HCT116 (cell line): ENCODE measurements around the gene THSD7B. TPM values are rescaled to one million over a fixed set of nuclear protein-coding genes. Genes with fewer than 3 reads are reported as not detected.

Experiments used
- ATAC-seq: fragments of 200-7000 bp; cut with Tn5 transposase; 2 replicates; pipeline ENCODE4 v1.9.1; 2020; ENCODE audit warnings: mild to moderate bottlenecking, moderate library complexity
- BruUV-seq: library from RNA; stranded (reverse); fragments of 400-500 nt; replicated peaks from 2 replicates; lab custom pipeline; 2021; lab: Mats Ljungman, UMichigan
- CTCF ChIA-PET: fragments of 300-600 bp; sonication (Branson Sonifier 250); formaldehyde crosslinking; loops from one replicate; lab custom pipeline; 2021; ENCODE audit warnings: antibody characterized with exemption; lab: Charles Lee
- POLR2A ChIA-PET: fragments of 300-600, 350-600 bp; sonication (Branson Sonifier 250); formaldehyde crosslinking; loops from one replicate; lab custom pipeline; 2021; ENCODE audit warnings: antibody characterized with exemption; lab: Charles Lee
- RAD21 ChIA-PET, 2 experiments: fragments of 300-600 bp; sonication (Branson Sonifier 250); formaldehyde crosslinking; loops; one replicate each; lab custom pipeline; 2023; ENCODE audit warnings: low total read pairs in 2 of 2; ENCODE audit not compliant: uncharacterized antibody in 2 of 2, unreplicated experiment in 2 of 2, low non-redundant PET in 1 of 2; lab: Charles Lee
- DNase-seq: peaks from one replicate; pipeline ENCODE4 v3.0.0-alpha.2; 2010; ENCODE audit warnings: low read depth, low spot score
- H2AFZ ChIP-seq: fragments of 200-600 bp; shearing (Covaris generic), sonication (generic); 2 replicates; pipeline ENCODE4 v1.6.1; 2017; ENCODE audit warnings: low read depth, mixed run types, mixed read lengths, antibody characterized with exemption, low read length; ENCODE audit not compliant: poor library complexity, severe bottlenecking
- H3K27ac ChIP-seq: 2 replicates; pipeline ENCODE4 v1.5.1; 2012; ENCODE audit warnings: low read depth, low read length
- H3K27me3 ChIP-seq: fragments of 200-600 bp; sonication (generic); 2 replicates; pipeline ENCODE4 v1.6.1; 2016; ENCODE audit warnings: mixed run types, low read length, mixed read lengths; ENCODE audit not compliant: insufficient read depth
- H3K36me3 ChIP-seq, 2 experiments: fragments of 200-500 bp in 1 of 2; fragments of 200-600 bp in 1 of 2; sonication (Bioruptor generic) in 1 of 2; sonication (generic) in 1 of 2; 2 replicates each; pipeline versions ENCODE4 v1.5.1 to v1.6.1; 2014 to 2016; ENCODE audit warnings: low read length in 2 of 2, inconsistent platforms in 1 of 2, mixed read lengths in 1 of 2, mixed run types in 1 of 2; ENCODE audit not compliant: insufficient read depth in 2 of 2, control insufficient read depth in 1 of 2
- H3K4me1 ChIP-seq, 2 experiments: fragments of 200-600 bp in 1 of 2; sonication (generic) in 1 of 2; 2 replicates each; pipeline versions ENCODE4 v1.5.1 to v1.6.1; 2012 to 2017; ENCODE audit warnings: low read length in 2 of 2, inconsistent platforms in 1 of 2, mild to moderate bottlenecking in 1 of 2, mixed read lengths in 1 of 2, mixed run types in 1 of 2, moderate library complexity in 1 of 2; ENCODE audit not compliant: insufficient read depth in 2 of 2, control insufficient read depth in 1 of 2
- H3K4me2 ChIP-seq: fragments of 200-600 bp; sonication (generic); 2 replicates; pipeline ENCODE4 v1.6.1; 2017; ENCODE audit warnings: mixed run types, low read length, mixed read lengths
- H3K4me3 ChIP-seq, 2 experiments: fragments of 200-600 bp in 1 of 2; sonication (generic) in 1 of 2; replicated peaks in 1 of 2; 2 replicates each; pipeline ENCODE4 v1.5.1; 2011 to 2016; ENCODE audit warnings: low read length in 2 of 2, control low read depth in 1 of 2, low read depth in 1 of 2, mild to moderate bottlenecking in 1 of 2, mixed read lengths in 1 of 2, mixed run types in 1 of 2
- H3K79me2 ChIP-seq: fragments of 200-600 bp; sonication (generic); 2 replicates; pipeline ENCODE4 v1.6.1; 2017; ENCODE audit warnings: mild to moderate bottlenecking, mixed run types, low read length, moderate library complexity, mixed read lengths; ENCODE audit not compliant: insufficient read depth
- H3K9ac ChIP-seq: fragments of 200-600 bp; sonication (generic); 2 replicates; pipeline ENCODE4 v1.6.1; 2016; ENCODE audit warnings: low read length, mixed read lengths
- H3K9me2 ChIP-seq: fragments of 200-600 bp; sonication (generic), shearing (Covaris generic); 2 replicates; pipeline ENCODE4 v1.6.1; 2017; ENCODE audit warnings: mixed run types, mild to moderate bottlenecking, moderate library complexity; ENCODE audit not compliant: insufficient read depth
- H3K9me3 ChIP-seq, 2 experiments: fragments of 200-500 bp in 1 of 2; fragments of 200-600 bp in 1 of 2; sonication (Bioruptor generic) in 1 of 2; sonication (generic) in 1 of 2; 2 replicates each; pipeline ENCODE4 v1.6.1; 2014 to 2017; ENCODE audit warnings: low read length in 2 of 2, mixed read lengths in 2 of 2, inconsistent platforms in 1 of 2, low read depth in 1 of 2, mild to moderate bottlenecking in 1 of 2, mixed run types in 1 of 2, moderate library complexity in 1 of 2; ENCODE audit not compliant: control insufficient read depth in 1 of 2, insufficient read depth in 1 of 2
- H4K20me1 ChIP-seq: fragments of 200-600 bp; sonication (generic), shearing (Covaris generic); 2 replicates; pipeline ENCODE4 v1.6.1; 2017; ENCODE audit warnings: mixed run types, mild to moderate bottlenecking, moderate library complexity; ENCODE audit not compliant: insufficient read depth
- ELF1 ChIP-seq: IDR thresholded peaks from 2 replicates; pipeline ENCODE4 v1.6.1; 2012; ENCODE audit warnings: low read depth, borderline replicate concordance
- EZH2phosphoT487 ChIP-seq: fragments of 200-600 bp; IDR thresholded peaks from 2 replicates; pipeline ENCODE4 v1.6.1; 2018; ENCODE audit warnings: antibody characterized with exemption, borderline replicate concordance
- FOSL1 ChIP-seq: IDR thresholded peaks from 2 replicates; pipeline ENCODE4 v1.6.1; 2012; ENCODE audit warnings: low read depth
- ZFX ChIP-seq: fragments of 450-650 bp; IDR thresholded peaks from 2 replicates; pipeline ENCODE4 v1.6.1; 2017
- ZNF274 ChIP-seq: fragments of 200-500 bp; sonication (Bioruptor generic); IDR thresholded peaks from 2 replicates; pipeline ENCODE4 v1.6.1; 2014; ENCODE audit warnings: mild to moderate bottlenecking, low read depth, low read length, inconsistent platforms
- intact Hi-C: fragments of 100-400 bp; cut with micrococcal nuclease; formaldehyde crosslinking; loops from 2 replicates; pipeline ENCODE4 v1.10.0; 2022
- total RNA-seq: library from RNA; stranded (reverse); gene quantifications from one replicate; pipeline ENCODE4 v1.2.1, GENCODE V29; 2021; ENCODE audit not compliant: unreplicated experiment
- TF ChIP-seq, protein P1 (sequence below): IDR thresholded peaks from 2 replicates; pipeline ENCODE4 v1.6.1; 2012
- TF ChIP-seq, protein P2 (sequence below), 3 experiments: fragments of 200-600 bp in 1 of 3; sonication (generic) in 1 of 3; IDR thresholded peaks in 2 of 3; conservative IDR thresholded peaks in 1 of 3; 2 replicates each; pipeline ENCODE4 v1.5.1; 2012 to 2017; ENCODE audit warnings: low read depth in 2 of 3, low read length in 2 of 3, antibody characterized with exemption in 1 of 3, borderline replicate concordance in 1 of 3, control low read depth in 1 of 3, mild to moderate bottlenecking in 1 of 3, mixed read lengths in 1 of 3, mixed run types in 1 of 3, moderate library complexity in 1 of 3; ENCODE audit not compliant: insufficient read depth in 1 of 3

THSD7B gene
- total RNA-seq, 1 experiment from 2014 or later: not detected

DNA sequence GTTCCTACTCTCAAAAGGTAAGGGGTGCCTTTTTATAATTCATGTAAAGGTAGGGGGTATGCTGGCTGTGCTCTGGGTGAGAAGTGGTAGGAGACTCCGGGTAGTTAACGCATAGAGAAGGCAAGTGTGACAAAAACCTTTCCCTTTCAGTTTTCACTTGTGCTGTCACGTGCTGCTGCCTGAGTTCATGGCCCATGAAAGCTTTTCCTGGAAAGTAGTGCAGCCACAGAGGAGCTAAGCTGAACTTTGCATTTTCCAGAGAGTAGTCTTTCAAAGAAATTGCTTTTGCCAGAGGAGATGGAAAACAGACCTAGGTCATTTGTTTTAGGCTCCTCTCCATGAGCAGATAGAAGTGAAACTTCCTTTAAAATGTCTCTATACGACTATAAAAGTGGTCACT lies 44.7 kb downstream of the THSD7B start:
- H3K9me2 ChIP-seq: no peaks in the 10 kb centered on the region
- CTCF ChIA-PET: no interaction called here
- H3K4me1 ChIP-seq: no peaks in the 10 kb centered on the region
- H3K27ac ChIP-seq: no peak overlapping the region
- DNase-seq: no peak
- no peaks in the 10 kb centered on the region for H3K36me3 ChIP-seq
- H2AFZ ChIP-seq: no peak overlapping the region
- H3K4me3 ChIP-seq: no peak overlapping the region
- TF ChIP-seq EZH2phosphoT487 (no peak), ELF1 (no peak), FOSL1 (no peak), ZNF274 (no peak)
- TF ChIP-seq, all 23 proteins: peak for 0
- Histone ChIP-seq H3K9ac (no peak overlapping the region), H3K79me2 (no peaks in the 10 kb centered on the region), H3K27me3 (no peaks in the 10 kb centered on the region), H4K20me1 (no peaks in the 10 kb centered on the region), H3K9me3 (no peaks in the 10 kb centered on the region), H3K4me2 (no peak overlapping the region)
- POLR2A ChIA-PET: no interaction called here
- RAD21 ChIA-PET: no interaction called here
- ATAC-seq: no peak
- intact Hi-C loops: no loop called here
- no TSS peak for BruUV-seq

DNA sequence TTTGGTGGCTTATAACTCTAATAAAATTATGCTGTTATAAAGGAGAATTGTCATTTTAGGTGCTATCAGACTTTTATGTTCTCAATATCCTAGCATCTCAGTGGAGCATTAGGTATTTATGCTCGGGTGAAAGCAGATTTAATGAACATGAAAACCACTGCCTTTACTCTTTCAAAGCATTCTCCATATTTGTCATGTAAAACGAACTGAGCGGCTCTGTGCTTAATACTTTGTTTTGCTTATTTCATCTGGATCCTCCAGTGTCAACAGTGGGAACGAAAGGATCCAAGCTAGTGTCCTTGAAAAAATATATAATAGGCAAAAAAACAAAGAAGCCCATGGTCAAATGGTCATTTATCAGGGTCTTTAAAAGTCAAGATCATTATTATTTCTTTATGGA lies 53.5 kb downstream of the THSD7B start:
- no TSS peak for BruUV-seq
- H3K9me2 ChIP-seq: no peaks in the 10 kb centered on the region
- no peaks in the 10 kb centered on the region for H3K9me3 ChIP-seq
- CTCF ChIA-PET: no interaction called here
- no peak overlapping the region for H3K4me2 ChIP-seq
- POLR2A ChIA-PET: no interaction called here
- H3K36me3 ChIP-seq: no peaks in the 10 kb centered on the region
- no peak for ATAC-seq
- RAD21 ChIA-PET: no interaction called here
- H3K9ac ChIP-seq: no peak overlapping the region
- intact Hi-C loops: no loop called here
- no peak overlapping the region for H3K27ac ChIP-seq
- no peaks in the 10 kb centered on the region for H3K4me1 ChIP-seq
- H3K4me3 ChIP-seq: no peak overlapping the region
- TF ChIP-seq ZNF274: no peak
- TF ChIP-seq ZFX: no peak
- TF ChIP-seq FOSL1: no peak
- TF ChIP-seq, protein P1, sequence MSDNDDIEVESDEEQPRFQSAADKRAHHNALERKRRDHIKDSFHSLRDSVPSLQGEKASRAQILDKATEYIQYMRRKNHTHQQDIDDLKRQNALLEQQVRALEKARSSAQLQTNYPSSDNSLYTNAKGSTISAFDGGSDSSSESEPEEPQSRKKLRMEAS: no peak
- TF ChIP-seq, protein P2, sequence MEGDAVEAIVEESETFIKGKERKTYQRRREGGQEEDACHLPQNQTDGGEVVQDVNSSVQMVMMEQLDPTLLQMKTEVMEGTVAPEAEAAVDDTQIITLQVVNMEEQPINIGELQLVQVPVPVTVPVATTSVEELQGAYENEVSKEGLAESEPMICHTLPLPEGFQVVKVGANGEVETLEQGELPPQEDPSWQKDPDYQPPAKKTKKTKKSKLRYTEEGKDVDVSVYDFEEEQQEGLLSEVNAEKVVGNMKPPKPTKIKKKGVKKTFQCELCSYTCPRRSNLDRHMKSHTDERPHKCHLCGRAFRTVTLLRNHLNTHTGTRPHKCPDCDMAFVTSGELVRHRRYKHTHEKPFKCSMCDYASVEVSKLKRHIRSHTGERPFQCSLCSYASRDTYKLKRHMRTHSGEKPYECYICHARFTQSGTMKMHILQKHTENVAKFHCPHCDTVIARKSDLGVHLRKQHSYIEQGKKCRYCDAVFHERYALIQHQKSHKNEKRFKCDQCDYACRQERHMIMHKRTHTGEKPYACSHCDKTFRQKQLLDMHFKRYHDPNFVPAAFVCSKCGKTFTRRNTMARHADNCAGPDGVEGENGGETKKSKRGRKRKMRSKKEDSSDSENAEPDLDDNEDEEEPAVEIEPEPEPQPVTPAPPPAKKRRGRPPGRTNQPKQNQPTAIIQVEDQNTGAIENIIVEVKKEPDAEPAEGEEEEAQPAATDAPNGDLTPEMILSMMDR (IDR thresholded peaks at IDR 0.05 in 2 of 3, conservative IDR thresholded peaks at IDR 0.05 in 1 of 3; ENCODE audit: borderline replicate concordance in 1 of 3, insufficient read depth in 1 of 3, low read depth in 2 of 3, low read length in 2 of 3): no peak
- no peak overlapping the region for H2AFZ ChIP-seq
- H3K79me2 ChIP-seq: no peaks in the 10 kb centered on the region
- H3K27me3 ChIP-seq: no peaks in the 10 kb centered on the region
- no peak for DNase-seq
- no peaks in the 10 kb centered on the region for H4K20me1 ChIP-seq
